ENCODE results near the gene CD40.

The CD40 gene

GRCh38 chr20:46175127-46175494, 57.0 kb downstream of the CD40 start:
- no peak for DNase-seq

GRCh38 chr20:46176739-46177378, 58.7 kb downstream of the CD40 start:
- DNase-seq = no peak

GRCh38 chr20:46177768-46178167, 59.7 kb downstream of the CD40 start:
- no peak for DNase-seq

- DNase-seq = no peak
Measured at GRCh38 chr20:46178891-46179290, 60.8 kb downstream of the CD40 start.
